GM10266 (cell line): ENCODE results near the gene TRIP6.
"Not testable (repeated sequence)": the region's sequence is repeated elsewhere in the genome, so short reads cannot be mapped to it uniquely, and the experiment has no call there.

Experiments
- DNase-seq: peaks from one replicate; pipeline ENCODE4 v3.0.0; 2012; ENCODE audit errors: extremely low spot score
- CTCF ChIP-seq: IDR thresholded peaks from 2 replicates; pipeline ENCODE4 v1.5.1; 2012; ENCODE audit warnings: mild to moderate bottlenecking, low read depth; ENCODE audit not compliant: control insufficient read depth, insufficient read depth; ENCODE audit errors: missing control alignments

Gene TRIP6

GRCh38 chr7:100914208-100914878 is 47.2 kb downstream of the TRIP6 start:
- DNase-seq = no peak
- no peak for TF ChIP-seq CTCF

- TF ChIP-seq CTCF = no peak
Measured at GRCh38 chr7:100914879-100915447, 47.8 kb downstream of the TRIP6 start.

GRCh38 chr7:100919335-100919734 is 52.1 kb downstream of the TRIP6 start:
- DNase-seq = not testable (repeated sequence)

More at GRCh38 chr7:100914879-100915447, 47.8 kb downstream of the TRIP6 start:
- no peak for DNase-seq

GRCh38 chr7:100919779-100920437 is 52.7 kb downstream of the TRIP6 start:
- not testable (repeated sequence) for DNase-seq

- DNase-seq = no peak
- no peak for TF ChIP-seq CTCF
Measured at GRCh38 chr7:100921039-100921438, 53.9 kb downstream of the TRIP6 start.
